ENCODE data around the gene SLC2A11.
"Not testable (repeated sequence)": the region's sequence is repeated elsewhere in the genome, so short reads cannot be mapped to it uniquely, and the experiment has no call there.

Gene SLC2A11

DNA sequence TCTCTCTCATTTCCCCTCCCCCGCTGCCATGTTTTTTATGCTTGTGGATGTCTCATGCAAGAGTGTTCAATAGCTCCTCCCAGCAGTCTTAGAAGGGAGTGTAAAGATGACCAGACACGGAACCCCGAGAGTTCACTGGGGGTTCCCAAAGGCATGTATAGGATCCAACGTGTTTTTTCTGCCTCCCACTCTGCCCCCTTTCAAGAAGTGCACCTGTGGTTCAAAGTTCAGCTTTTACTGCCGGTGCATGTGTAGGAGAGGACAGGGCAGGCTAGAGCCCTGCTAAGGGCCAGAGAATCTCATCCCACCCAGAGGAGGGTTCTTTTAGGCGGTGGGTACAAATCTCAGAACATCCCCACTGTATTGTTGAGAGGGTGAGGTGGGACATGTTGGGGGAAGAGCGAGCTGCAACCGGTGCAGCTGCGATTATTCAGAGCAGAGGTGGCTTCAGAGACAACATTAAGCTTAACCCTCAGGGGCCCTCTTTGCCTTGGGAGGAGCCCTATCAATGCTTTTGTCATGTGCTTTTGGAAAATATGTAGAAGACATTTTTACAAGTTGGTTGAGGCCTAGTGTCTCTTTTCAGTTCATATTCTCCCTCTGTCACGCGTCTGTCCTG lies 51.0 kb downstream of the SLC2A11 start:
- no peak for DNase-seq (ENCODE audit: low read depth)

GRCh38 chr22:23909296-23909898 lies 51.7 kb downstream of the SLC2A11 start:
- DNase-seq (ENCODE audit: low read depth), result no peak

DNA sequence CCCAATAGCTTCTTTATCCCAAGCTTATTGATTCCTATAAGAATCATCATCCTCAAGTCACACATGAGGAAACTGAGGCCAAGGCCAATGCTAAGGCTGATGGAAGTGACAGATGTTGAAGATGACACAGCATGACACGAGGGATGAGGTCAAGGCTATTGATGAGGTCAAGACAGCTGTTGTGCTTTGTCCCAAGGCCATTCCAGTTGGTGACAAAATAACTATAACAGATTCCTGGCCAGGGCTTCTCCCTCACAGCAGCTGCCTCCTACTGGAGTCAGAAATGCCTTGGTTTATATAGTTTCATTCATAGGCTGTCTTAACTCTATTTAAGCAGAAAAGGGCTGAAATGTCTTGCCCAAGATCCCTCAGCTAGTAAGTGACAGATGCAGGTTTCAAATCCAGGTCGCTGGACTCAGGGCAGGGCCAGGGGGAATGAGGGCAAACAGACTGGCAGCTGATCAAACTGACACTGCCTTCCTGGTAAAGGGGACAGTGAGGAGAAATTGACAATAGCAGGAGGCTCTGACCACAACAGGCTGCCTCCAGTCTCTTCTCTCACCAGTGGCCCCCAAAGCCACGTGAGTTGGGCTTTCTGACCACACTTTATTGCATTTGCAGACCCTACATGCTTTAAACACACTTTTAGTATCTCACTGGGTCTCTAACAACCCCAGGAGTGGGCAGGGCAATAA lies 53.0 kb downstream of the SLC2A11 start:
- DNase-seq (ENCODE audit: low read depth), result no peak

GRCh38 chr22:23911318-23911980 lies 53.8 kb downstream of the SLC2A11 start:
- DNase-seq (ENCODE audit: low read depth), result no peak

- DNase-seq (ENCODE audit: low read depth), result no peak
These were observed 54.7 kb downstream of the SLC2A11 start for GRCh38 chr22:23912293-23912903.

DNA sequence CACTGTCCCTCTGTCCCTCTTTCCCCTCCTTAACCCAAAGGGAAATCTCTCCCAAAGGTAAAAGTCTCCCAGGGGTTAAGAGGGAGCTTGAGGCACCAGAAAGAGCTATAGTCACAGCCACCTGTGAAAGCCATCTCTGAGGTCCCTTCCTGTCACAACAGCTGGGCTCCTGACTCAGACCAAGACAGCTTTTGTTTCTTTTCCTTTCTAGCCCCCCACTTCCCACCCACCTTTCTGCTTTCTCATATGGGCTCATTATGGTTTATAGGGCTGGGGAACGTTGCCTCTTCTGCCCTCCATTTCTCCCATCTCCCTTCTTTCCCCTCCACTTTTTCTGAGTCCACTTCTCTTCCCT lies 55.6 kb downstream of the SLC2A11 start:
- DNase-seq (ENCODE audit: low read depth), result no peak

DNA sequence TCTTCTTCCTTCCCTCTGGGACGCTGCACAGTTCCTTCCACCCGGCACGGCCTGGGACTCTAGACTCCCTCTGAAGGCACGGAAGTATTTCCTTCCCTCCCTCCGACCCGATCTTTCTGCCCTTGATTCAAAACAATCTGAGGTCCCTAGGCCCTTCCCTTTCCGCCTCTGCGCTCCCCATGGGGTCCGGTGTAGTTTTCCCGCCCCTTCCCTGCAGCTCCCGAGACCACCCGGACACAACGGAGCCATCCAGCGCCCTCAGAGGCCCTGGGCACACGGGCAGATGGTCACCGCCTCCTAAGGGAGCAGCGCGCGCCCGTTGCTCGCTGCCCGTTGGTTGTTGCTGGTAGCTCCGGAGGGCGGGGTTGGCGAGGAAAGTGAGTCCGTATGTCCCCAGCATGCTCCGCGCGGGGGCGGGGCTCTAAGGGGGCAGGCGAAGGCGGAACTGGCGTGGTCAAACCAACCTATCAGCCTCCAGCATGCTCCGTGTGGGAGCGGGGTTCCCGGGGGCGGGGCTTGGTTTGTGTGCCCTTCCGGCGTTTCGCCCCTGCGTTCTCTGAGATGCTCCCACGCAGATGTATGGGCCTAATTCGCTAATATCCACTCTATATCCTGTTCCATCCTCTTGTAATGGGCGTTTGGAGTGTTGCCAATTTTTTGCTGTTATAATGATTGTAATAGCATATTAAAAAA lies 56.1 kb downstream of the SLC2A11 start:
- DNase-seq (ENCODE audit: low read depth), result peak; percentile 92

- DNase-seq (ENCODE audit: low read depth), result no peak
These were observed 57.6 kb downstream of the SLC2A11 start for GRCh38 chr22:23915290-23915689.

GRCh38 chr22:23920267-23920611 lies 62.6 kb downstream of the SLC2A11 start:
- DNase-seq (ENCODE audit: low read depth), result not testable (repeated sequence)

- DNase-seq (ENCODE audit: low read depth), result not testable (repeated sequence)
These were observed 64.0 kb downstream of the SLC2A11 start for GRCh38 chr22:23921586-23922201.

- DNase-seq (ENCODE audit: low read depth), result no peak
These were observed 65.2 kb downstream of the SLC2A11 start for GRCh38 chr22:23922921-23923320.

- DNase-seq (ENCODE audit: low read depth), result no peak
These were observed 67.4 kb downstream of the SLC2A11 start for GRCh38 chr22:23925020-23925606.

GRCh38 chr22:23926561-23926960 lies 68.9 kb downstream of the SLC2A11 start:
- no peak for DNase-seq (ENCODE audit: low read depth)

All from HS-27A (cell line).